Activated T-helper 1 cell treated with anti-CD3 and anti-CD28 coated beads, Interleukin-12 subunit alpha, Interleukin-12 subunit beta, Interleukin-2, Interleukin-4 antibody, amounts not matched to agents 30 ng/mL and 10 ng/mL and 1 ng/mL, durations not matched to agents 14 hours and 24 hours and 36 hours (primary cell): Measurements from ENCODE around the gene MEPCE. TPM values are rescaled to one million over a fixed set of nuclear protein-coding genes. Genes with fewer than 3 reads are reported as not detected.
A peak's percentile ranks its signal among the peaks of the same experiment; 100 is the strongest.
"Not testable (repeated sequence)": the region's sequence is repeated elsewhere in the genome, so short reads cannot be mapped to it uniquely, and the experiment has no call there.

Experiments used
- DNase-seq: peaks from one replicate; pipeline ENCODE4 v3.0.0; 2021; ENCODE audit warnings: low spot score
- H3K27ac Mint-ChIP-seq: one replicate; pipeline ENCODE4 v1.8.0; 2021; ENCODE audit warnings: mild to moderate bottlenecking, mixed read lengths
- H3K27me3 Mint-ChIP-seq: one replicate; pipeline ENCODE4 v1.8.0; 2022; ENCODE audit warnings: mild to moderate bottlenecking, moderate library complexity, mixed read lengths; ENCODE audit not compliant: insufficient read depth
- H3K36me3 Mint-ChIP-seq: one replicate; pipeline ENCODE4 v1.8.0; 2021; ENCODE audit warnings: low read depth, mixed read lengths
- H3K4me1 Mint-ChIP-seq: one replicate; pipeline ENCODE4 v1.8.0; 2021; ENCODE audit warnings: low read depth, mixed read lengths
- H3K4me3 Mint-ChIP-seq: one replicate; pipeline ENCODE4 v1.8.0; 2021; ENCODE audit warnings: mild to moderate bottlenecking, moderate library complexity, mixed read lengths
- H3K9me3 Mint-ChIP-seq: one replicate; pipeline ENCODE4 v1.8.0; 2021; ENCODE audit warnings: mixed read lengths
- intact Hi-C: fragments of 100-400 bp; cut with micrococcal nuclease; formaldehyde crosslinking; loops from one replicate; pipeline ENCODE4 v1.15.1; 2024
- total RNA-seq: library from RNA; stranded (reverse); gene quantifications from 2 replicates; pipeline ENCODE4 v1.2.3, GENCODE V29; 2022

MEPCE gene
- total RNA-seq, 1 donor from 2014 or later = 58.8 TPM

DNA sequence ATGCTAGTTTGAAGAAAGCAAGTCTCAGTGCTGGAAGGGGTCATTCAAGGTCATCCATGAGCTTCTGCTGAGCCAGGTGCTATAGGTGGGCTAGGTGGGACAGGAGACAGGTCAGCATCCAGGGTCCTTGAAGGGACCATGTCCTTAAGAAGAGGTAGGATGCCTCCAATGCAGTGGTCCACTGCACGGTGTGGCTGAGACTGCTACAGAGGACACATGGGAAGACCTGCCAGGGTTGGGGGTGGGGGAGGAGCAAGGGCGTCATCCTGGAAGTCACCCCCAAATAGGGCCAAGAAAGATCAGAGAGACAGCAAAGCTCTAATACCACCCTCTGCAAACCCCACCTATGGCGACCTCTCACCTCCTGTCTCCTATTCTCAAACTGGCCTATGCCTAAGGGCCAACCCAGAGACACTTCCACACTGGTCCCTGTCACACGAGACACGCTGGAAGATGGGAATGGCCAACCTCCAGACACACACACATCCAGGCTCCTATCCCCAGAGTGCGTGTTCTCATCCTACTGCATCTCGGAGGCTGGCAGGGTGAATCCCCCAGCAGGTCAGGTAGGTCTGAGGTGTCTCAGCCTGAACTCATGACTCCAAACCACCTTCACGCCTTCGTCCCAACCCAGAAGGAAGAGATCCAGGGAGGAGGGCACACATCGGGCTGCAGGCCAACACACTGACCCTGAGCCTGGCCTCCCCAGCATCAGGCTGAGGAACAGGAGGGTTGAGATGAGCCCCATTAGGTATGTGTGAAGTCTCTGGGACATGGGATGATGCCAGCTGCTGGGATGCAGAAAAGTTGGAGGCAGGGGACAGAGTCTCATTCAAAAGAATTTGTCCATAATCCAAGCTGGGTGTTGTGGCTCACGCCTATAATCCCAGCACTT, 12.3 kb downstream of the MEPCE start:
- no peaks in the 10 kb centered on the region for H3K27me3 Mint-ChIP-seq
- H3K36me3 Mint-ChIP-seq = no peaks in the 10 kb centered on the region
- H3K9me3 Mint-ChIP-seq = no peaks in the 10 kb centered on the region
- H3K27ac Mint-ChIP-seq = peak overlapping the region; percentile 1
- no peak for DNase-seq
- peaks cover 20% of the 10 kb centered on the region for H3K4me1 Mint-ChIP-seq
- intact Hi-C loops = no loop called here
- no peak overlapping the region for H3K4me3 Mint-ChIP-seq

DNA sequence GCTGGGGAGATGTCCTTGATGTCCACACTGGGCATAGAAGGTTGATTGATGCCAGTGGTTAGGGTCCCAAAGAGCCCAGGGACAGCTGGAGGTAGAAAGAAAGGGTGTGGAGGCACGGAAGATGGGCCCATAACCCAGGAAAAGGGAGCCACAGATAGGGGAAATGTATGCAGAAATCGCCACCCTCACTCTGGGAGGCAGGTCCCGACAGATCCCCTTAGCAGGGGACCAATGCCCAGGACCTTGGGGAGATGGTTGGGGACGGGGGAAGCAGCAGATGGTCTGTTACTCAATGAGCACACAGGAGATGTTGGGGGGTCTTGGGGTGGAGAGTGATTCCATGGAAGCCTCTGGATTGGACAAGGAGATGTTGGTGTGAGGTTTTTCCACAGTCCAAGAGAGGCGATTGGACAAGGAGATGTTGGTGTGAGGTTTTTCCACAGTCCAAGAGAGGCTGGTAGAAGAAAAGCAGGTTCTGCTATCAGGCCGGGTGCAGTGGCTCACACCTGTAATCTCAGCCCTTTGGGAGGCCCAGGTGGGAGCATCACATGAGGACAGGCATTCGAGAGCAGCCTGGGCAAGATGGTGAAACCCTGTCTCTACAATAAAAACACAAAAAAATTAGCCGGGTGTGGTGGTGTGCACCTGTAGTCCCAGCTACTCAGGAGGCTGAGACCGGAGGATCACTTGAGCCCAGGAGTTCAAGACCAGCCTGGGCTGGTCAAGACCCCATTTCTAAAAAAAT, 13.6 kb downstream of the MEPCE start:
- H3K9me3 Mint-ChIP-seq = no peaks in the 10 kb centered on the region
- H3K27ac Mint-ChIP-seq = peak overlapping the region; percentile 69
- H3K36me3 Mint-ChIP-seq = no peaks in the 10 kb centered on the region
- intact Hi-C loops = no loop called here
- peaks cover 20% of the 10 kb centered on the region for H3K4me1 Mint-ChIP-seq
- H3K27me3 Mint-ChIP-seq = no peaks in the 10 kb centered on the region
- no peak overlapping the region for H3K4me3 Mint-ChIP-seq
- no peak for DNase-seq

DNA sequence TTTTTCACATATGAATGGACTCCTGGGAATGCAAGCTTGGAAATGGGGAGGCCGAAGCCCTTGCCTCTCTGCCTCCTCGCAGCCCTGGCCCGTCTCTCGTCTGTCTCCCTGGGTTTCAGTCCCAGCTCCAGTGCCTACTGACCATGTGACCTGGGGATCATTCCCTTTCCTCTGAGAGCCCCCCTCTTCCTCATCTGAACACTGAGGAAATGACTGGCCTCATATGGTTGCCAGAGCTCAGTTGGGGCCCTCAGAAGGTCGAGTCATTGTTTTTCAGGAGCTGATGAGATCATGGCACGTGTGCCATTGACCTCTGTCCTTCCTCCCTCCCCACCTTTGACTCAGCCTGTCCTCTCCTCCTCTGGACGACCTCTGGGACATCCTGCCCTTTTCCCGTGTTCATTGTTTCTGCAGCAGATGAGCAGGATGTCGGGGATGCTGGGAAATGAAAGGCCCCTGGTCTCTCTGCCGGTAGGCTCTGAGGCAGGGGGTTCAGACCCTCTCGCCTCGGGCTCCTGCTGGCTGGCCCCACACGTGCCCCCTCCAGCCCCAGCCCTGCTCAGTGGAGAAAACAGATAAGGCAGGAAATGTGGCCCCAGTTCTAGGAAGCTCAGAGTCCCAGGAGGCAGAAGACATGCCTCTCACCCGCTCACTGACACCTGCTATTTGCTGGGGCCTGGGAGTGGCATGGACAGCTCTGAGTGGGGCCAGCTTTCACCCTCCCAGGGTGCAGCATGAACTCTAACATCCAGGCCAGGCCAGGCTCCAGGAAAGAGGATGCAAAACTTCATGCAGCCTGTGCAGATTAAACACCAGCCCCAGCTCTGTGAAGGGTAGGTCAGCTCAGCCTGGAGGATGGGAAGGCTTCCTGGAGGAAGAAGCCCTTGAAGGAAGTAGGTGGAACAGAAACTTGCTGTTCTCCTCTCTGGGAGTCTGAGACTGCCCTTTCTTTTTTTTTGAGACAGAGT, 15.0 kb downstream of the MEPCE start:
- Mint-ChIP-seq H3K4me3 (no peak overlapping the region), H3K36me3 (no peaks in the 10 kb centered on the region), H3K4me1 (peaks cover 20% of the 10 kb centered on the region), H3K27ac (peak overlapping the region; percentile 67), H3K9me3 (no peaks in the 10 kb centered on the region), H3K27me3 (no peaks in the 10 kb centered on the region)
- intact Hi-C loops = no loop called here
- no peak for DNase-seq

DNA sequence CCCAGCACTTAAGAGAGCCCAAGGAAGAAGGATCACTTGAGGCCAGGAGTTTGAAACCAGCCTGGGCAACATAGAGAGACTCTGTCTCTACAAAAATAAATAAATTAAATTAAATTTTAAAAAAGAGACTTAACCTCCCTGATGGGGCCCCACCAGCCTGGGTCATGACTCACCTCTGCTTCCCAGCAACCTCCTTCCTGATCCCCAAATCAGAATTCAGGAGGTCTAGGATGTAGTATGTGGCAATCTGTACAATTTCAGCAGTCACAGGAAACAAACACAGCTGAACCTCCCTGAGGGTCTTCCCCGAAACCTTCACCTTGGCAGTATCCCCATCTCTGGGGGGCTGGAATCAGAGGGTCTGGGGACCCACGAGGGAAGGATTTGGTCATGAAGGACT, 16.4 kb downstream of the MEPCE start:
- Mint-ChIP-seq H3K27ac (no peak overlapping the region), H3K27me3 (no peaks in the 10 kb centered on the region), H3K4me1 (peaks cover 20% of the 10 kb centered on the region), H3K4me3 (no peak overlapping the region), H3K9me3 (no peaks in the 10 kb centered on the region), H3K36me3 (no peaks in the 10 kb centered on the region)
- DNase-seq = no peak
- intact Hi-C loops = no loop called here

DNA sequence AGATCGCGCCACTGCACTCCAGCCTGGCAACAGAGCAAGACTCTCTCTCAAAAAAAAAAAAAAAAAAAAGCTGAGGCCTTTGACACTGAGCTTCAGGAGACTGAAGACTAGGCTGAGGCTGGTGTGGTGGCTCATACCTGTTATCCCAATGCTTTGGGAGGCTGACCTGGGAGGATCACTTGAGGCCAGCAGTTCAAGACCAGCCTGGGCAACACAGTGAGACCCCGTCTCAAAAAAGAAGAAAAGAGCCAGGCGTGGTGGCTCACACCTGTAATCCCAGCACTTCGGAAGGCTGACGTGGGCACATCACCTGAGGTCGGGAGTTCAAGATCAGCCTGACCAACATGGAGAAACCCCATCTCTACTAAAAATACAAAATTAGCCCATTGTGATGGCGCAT, 17.7 kb downstream of the MEPCE start:
- peaks cover 20% of the 10 kb centered on the region for H3K4me1 Mint-ChIP-seq
- H3K27me3 Mint-ChIP-seq, H3K4me3 Mint-ChIP-seq, H3K9me3 Mint-ChIP-seq, DNase-seq, H3K36me3 Mint-ChIP-seq, intact Hi-C loops, H3K27ac Mint-ChIP-seq: not testable (repeated sequence)

DNA sequence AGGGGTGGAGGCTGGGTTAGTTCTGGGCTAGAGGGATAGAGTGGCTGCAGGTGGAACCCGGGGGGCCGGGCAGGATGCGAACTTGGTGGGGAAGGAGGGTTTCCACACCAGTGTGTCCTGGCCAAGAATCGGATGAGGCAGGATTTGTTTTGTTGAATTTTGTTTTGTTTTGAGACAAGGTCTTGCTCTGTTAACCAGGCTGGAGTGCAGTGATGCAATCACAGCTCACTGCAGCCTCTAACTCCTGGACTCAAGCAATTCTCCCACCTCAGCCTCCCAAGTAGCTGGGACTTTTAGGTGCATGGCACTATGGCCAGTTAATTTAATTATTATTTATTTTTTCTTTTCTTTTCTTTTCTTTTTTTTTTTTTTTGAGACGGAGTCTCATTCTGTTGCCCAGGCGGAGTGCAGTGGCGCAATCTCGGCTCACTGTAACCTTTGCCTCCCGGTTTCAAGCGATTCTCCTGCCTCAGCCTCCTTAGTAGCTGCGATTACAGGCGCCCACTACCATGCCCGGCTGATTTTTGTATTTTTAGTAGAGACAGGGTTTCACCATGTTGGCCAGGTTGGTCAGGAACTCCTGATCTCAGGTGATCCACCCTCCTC, 19.7 kb downstream of the MEPCE start:
- H3K4me3 Mint-ChIP-seq = peak overlapping the region; percentile 22
- H3K27ac Mint-ChIP-seq = no peak overlapping the region
- H3K27me3 Mint-ChIP-seq = no peaks in the 10 kb centered on the region
- no peak for DNase-seq
- intact Hi-C loops = no loop called here
- no peaks in the 10 kb centered on the region for H3K36me3 Mint-ChIP-seq
- peaks cover 17% of the 10 kb centered on the region for H3K4me1 Mint-ChIP-seq
- H3K9me3 Mint-ChIP-seq = no peaks in the 10 kb centered on the region

DNA sequence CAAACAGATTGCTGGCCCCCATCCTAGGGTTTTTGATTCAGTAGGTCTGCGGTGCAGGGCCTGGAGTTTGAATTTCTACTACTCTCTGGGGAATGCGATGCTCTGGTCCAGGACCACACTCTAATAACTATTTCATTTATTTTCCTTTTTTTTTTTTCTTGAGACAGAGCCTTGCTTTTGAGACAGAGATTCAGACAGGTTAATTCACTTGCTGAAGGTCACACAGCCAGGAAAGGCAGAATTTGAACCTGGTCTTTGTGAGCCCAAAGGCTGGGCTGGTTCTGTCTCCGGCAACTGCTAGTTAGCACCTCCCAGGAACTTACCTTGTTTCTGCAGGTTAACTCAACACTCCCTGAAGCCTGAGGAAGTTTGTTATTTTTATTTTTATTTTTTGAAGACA, 22.9 kb downstream of the MEPCE start:
- H3K9me3 Mint-ChIP-seq = no peaks in the 10 kb centered on the region
- H3K27ac Mint-ChIP-seq = no peak overlapping the region
- no peak for DNase-seq
- H3K36me3 Mint-ChIP-seq = peaks cover 6% of the 10 kb centered on the region
- intact Hi-C loops = no loop called here
- no peaks in the 10 kb centered on the region for H3K27me3 Mint-ChIP-seq
- no peak overlapping the region for H3K4me3 Mint-ChIP-seq
- H3K4me1 Mint-ChIP-seq = peaks cover 9% of the 10 kb centered on the region

DNA sequence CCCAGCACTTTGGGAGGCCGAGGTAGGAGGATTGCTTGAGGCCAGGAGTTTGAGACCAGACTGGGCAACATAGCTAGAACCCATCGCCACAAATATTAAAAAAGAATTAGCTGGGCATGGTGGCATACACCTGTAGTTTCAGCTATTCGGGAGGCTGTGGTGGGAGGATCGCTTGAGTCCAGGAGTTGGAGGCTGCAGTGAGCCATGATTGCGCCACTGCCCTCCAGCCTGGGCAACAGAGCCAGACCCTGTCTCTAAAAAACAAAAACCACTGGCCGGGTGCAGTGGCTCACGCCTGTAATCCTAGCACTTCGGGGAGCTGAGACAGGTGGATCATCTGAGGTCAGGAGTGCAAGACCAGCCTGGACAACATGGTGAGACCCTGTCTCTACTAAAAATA, 24.2 kb downstream of the MEPCE start:
- H3K27me3 Mint-ChIP-seq, H3K36me3 Mint-ChIP-seq, H3K9me3 Mint-ChIP-seq, H3K4me3 Mint-ChIP-seq, H3K27ac Mint-ChIP-seq, DNase-seq, intact Hi-C loops: not testable (repeated sequence)
- H3K4me1 Mint-ChIP-seq = peaks cover 17% of the 10 kb centered on the region

DNA sequence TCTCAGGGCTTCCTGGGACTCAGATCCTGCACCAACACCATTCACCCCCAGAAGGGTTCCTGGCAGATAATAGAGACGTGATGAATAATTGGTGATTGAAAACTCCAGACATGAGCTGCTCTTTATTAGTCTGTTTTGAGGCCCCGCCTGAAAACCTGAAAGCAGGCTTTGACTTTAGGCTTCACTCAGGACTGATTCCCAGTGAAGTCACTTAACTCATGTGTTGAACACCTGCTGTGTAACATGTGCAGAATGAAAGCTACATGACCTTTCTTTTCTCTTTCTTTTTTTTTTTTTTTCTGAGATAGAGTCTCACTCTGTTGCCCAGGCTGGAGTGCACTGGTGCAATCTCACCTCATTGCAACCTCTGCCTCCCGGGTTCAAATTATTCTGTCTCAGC, 25.6 kb downstream of the MEPCE start:
- DNase-seq = no peak
- intact Hi-C loops = no loop called here
- no peaks in the 10 kb centered on the region for H3K9me3 Mint-ChIP-seq
- no peak overlapping the region for H3K4me3 Mint-ChIP-seq
- H3K27ac Mint-ChIP-seq = no peak overlapping the region
- H3K4me1 Mint-ChIP-seq = peaks cover 17% of the 10 kb centered on the region
- H3K27me3 Mint-ChIP-seq = no peaks in the 10 kb centered on the region
- H3K36me3 Mint-ChIP-seq = peaks cover 11% of the 10 kb centered on the region

DNA sequence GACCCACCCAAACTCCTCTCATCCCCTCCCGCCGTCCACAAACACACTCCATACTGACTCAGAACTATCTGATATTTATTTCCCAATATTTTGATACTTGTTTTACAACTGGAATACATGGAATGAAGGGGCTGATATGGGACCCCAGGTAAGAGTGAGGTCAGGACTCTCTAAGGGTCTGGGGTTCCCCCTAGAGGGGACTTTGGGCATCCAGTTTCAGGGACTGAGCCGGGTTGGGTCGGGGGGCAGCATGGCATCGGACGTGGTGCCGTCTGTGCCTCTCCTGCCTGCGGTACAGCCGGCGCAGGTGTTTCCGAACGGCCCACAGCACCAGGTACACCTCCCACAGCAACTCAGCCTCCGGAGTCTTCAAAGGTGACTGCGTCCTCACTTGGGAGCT, 26.9 kb downstream of the MEPCE start:
- no peak for DNase-seq
- Mint-ChIP-seq H3K27me3 (no peaks in the 10 kb centered on the region), H3K4me1 (peaks cover 17% of the 10 kb centered on the region), H3K36me3 (peaks cover 11% of the 10 kb centered on the region), H3K4me3 (no peak overlapping the region), H3K27ac (no peak overlapping the region), H3K9me3 (no peaks in the 10 kb centered on the region)
- intact Hi-C loops = no loop called here

DNA sequence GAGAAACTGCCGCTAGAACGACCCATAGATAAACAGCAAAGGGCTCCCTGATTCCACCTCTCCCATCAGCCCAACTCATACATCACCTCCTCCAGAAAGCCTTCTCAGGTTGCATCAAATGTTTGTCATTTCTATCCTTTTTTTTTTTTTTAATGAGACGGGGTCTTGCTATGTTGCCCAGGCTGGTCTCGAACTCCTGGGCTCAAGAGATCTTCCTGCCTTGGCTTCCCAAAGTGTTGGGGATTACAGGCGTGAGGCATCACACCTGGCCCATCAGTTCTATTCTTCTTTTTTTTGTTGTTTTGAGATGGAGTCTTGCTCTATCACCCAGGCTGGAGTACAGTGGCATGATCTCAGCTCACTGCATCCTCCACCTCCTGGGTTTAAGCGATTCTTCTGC, 27.4 kb downstream of the MEPCE start:
- Mint-ChIP-seq H3K4me3 (no peak overlapping the region), H3K4me1 (peaks cover 17% of the 10 kb centered on the region), H3K27ac (no peak overlapping the region), H3K27me3 (no peaks in the 10 kb centered on the region), H3K36me3 (peaks cover 11% of the 10 kb centered on the region), H3K9me3 (no peaks in the 10 kb centered on the region)
- no peak for DNase-seq
- intact Hi-C loops = no loop called here

DNA sequence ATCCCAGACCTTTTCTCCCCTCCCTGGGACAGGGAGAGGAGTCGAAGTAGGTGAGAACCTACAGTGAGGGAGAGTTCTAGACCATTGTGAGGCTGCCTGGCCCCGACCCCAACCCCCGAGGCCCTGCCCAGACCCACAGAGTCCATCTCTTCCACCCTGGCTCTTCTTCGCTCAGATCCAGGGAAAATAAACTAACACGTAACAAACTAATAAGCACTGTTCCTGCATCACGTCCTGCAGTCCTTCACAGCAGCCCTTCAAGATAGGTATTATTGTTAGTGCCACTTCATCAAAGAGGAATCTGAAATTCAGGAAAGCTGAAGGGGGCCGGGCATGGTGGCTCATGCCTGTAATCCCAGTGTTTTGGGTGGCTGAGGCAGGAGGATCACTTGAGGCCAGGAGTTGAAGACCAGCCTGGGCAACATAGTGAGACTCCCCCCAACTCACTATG, 34.6 kb downstream of the MEPCE start, which contains the start of gene SPACDR:
SPACDR (minus strand) TSS at position 51 of the 451 bp plus-strand sequence. CDS start 235 bp downstream, outside the sequence.
- no peaks in the 10 kb centered on the region for H3K4me1 Mint-ChIP-seq
- DNase-seq = no peak
- no peak within 1 kb of the TSS for H3K4me3 Mint-ChIP-seq
- peaks cover 18% of the 10 kb centered on the region for H3K36me3 Mint-ChIP-seq
- H3K27me3 Mint-ChIP-seq = no peaks in the 10 kb centered on the region
- no peak within 1 kb of the TSS for H3K27ac Mint-ChIP-seq
- H3K9me3 Mint-ChIP-seq = no peaks in the 10 kb centered on the region
- intact Hi-C loops = no loop called here
